ENCODE data around the gene FYCO1.

Gene FYCO1

DNA sequence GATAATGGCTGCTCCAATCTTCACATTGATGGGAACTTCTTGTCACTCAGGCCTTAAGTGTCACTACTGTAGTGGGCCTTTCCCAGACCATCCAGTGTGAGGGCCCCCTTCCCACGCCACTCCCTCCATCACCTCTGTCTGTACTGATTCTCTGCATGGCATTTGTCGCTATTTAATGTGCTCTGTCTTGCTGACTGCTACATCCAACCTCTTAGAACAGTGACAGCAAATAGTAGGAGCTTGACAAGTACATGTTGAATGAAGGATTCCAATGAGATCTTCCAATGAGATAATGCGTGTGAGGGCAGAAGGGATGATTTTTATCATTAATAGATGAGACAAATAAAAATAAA lies 114.9 kb downstream of the FYCO1 start:
- DNase-seq (ENCODE audit: low read depth): no peak
- no peak overlapping the region for H3K4me3 ChIP-seq (ENCODE audit: low read depth, low read length)
- TF ChIP-seq CTCF (IDR thresholded peaks at IDR 0.05; ENCODE audit: control insufficient read depth, extremely low read depth, insufficient read depth): no peak

- no peak for TF ChIP-seq CTCF (IDR thresholded peaks at IDR 0.05; ENCODE audit: control insufficient read depth, extremely low read depth, insufficient read depth)
- H3K4me3 ChIP-seq (ENCODE audit: low read depth, low read length): no peak overlapping the region
- DNase-seq (ENCODE audit: low read depth): no peak
Observed at GRCh38 chr3:45878124-45878523, 117.5 kb downstream of the FYCO1 start.

- DNase-seq (ENCODE audit: low read depth): no peak
- TF ChIP-seq CTCF (IDR thresholded peaks at IDR 0.05; ENCODE audit: control insufficient read depth, extremely low read depth, insufficient read depth): no peak
- H3K4me3 ChIP-seq (ENCODE audit: low read depth, low read length): no peak overlapping the region
Observed at GRCh38 chr3:45874677-45875346, 120.8 kb downstream of the FYCO1 start.

DNA sequence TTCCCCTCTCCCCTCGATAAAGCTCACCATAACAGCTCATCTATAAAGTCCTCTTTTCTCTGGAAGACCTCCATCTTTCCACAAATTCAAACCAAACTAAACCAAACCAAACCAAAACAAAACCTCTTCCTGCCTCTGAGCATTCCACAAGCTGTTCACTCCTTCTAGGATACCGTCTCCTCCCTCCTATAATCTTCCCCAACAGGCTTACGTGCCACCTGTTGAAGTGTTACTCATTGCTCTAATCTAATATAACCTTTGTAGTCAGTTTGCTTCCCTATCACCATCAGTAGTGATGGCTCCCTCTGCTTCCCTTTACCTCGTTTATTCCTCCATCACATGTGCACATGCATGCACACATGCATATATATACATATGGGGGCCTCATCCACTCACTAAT lies 122.0 kb downstream of the FYCO1 start:
- H3K4me3 ChIP-seq (ENCODE audit: low read depth, low read length): no peak overlapping the region
- TF ChIP-seq CTCF (IDR thresholded peaks at IDR 0.05; ENCODE audit: control insufficient read depth, extremely low read depth, insufficient read depth): no peak
- DNase-seq (ENCODE audit: low read depth): no peak

GRCh38 chr3:45873036-45873435 lies 122.6 kb downstream of the FYCO1 start:
- H3K4me3 ChIP-seq (ENCODE audit: low read depth, low read length): no peak overlapping the region
- DNase-seq (ENCODE audit: low read depth): no peak
- no peak for TF ChIP-seq CTCF (IDR thresholded peaks at IDR 0.05; ENCODE audit: control insufficient read depth, extremely low read depth, insufficient read depth)

- TF ChIP-seq CTCF (IDR thresholded peaks at IDR 0.05; ENCODE audit: control insufficient read depth, extremely low read depth, insufficient read depth): no peak
- H3K4me3 ChIP-seq (ENCODE audit: low read depth, low read length): no peak overlapping the region
- no peak for DNase-seq (ENCODE audit: low read depth)
Observed at GRCh38 chr3:45872569-45872968, 123.1 kb downstream of the FYCO1 start.

DNA sequence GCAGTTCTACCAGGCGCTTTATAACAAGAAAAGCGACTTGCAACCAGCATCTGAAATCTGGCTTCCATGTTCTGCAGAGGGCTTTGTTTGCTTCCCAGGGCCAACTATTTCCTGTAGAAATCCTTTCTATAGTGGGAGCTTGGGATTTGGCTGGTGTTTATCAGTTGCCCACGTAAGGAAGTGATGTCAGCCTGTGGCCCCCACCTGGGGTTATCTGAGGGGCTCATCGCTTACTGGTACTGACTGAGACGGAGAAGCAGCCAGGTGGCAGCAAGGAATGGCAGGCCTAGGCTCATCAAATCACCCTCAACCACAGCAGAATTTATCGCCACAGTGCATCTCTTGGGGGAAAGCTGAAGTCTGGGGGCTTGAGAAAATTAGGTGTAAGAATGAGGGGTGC lies 123.8 kb downstream of the FYCO1 start:
- TF ChIP-seq CTCF (IDR thresholded peaks at IDR 0.05; ENCODE audit: control insufficient read depth, extremely low read depth, insufficient read depth): no peak
- no peak for DNase-seq (ENCODE audit: low read depth)
- no peak overlapping the region for H3K4me3 ChIP-seq (ENCODE audit: low read depth, low read length)
